ENCODE results near the gene IMP3.

- TF ChIP-seq POLR2A (IDR thresholded peaks at IDR 0.05) (no peak), EP300 (IDR thresholded peaks at IDR 0.05) (no peak), POLR2AphosphoS5 (IDR thresholded peaks at IDR 0.05) (no peak)
- TF ChIP-seq, protein P1, sequence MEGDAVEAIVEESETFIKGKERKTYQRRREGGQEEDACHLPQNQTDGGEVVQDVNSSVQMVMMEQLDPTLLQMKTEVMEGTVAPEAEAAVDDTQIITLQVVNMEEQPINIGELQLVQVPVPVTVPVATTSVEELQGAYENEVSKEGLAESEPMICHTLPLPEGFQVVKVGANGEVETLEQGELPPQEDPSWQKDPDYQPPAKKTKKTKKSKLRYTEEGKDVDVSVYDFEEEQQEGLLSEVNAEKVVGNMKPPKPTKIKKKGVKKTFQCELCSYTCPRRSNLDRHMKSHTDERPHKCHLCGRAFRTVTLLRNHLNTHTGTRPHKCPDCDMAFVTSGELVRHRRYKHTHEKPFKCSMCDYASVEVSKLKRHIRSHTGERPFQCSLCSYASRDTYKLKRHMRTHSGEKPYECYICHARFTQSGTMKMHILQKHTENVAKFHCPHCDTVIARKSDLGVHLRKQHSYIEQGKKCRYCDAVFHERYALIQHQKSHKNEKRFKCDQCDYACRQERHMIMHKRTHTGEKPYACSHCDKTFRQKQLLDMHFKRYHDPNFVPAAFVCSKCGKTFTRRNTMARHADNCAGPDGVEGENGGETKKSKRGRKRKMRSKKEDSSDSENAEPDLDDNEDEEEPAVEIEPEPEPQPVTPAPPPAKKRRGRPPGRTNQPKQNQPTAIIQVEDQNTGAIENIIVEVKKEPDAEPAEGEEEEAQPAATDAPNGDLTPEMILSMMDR (IDR thresholded peaks at IDR 0.05): no peak
Measured at GRCh38 chr15:75616766-75617165, 23.3 kb downstream of the IMP3 start.
